HepG2 (cell line): ENCODE results near the gene C3orf52. TPM values are rescaled to one million over a fixed set of nuclear protein-coding genes. Genes with fewer than 3 reads are reported as not detected.
A peak's percentile ranks its signal among the peaks of the same experiment; 100 is the strongest.

Experiments
- ATAC-seq: fragments of 200-7000 bp; cut with Tn5 transposase; 3 replicates; pipeline ENCODE4 v1.9.1; 2020; ENCODE audit warnings: mild to moderate bottlenecking, moderate library complexity
- BruUV-seq: library from RNA; stranded (reverse); fragments of 400-500 nt; replicated peaks from 2 replicates; lab custom pipeline; 2021; lab: Mats Ljungman, UMichigan
- CTCF ChIA-PET: fragments of 300-600 bp; formaldehyde crosslinking; extraction: SDS; loops from one replicate; lab custom pipeline; 2021; ENCODE audit warnings: low total read pairs, inconsistent platforms, low intra/inter-chr PET ratio; lab: Yijun Ruan, JAX
- POLR2A ChIA-PET: fragments of 350-600 bp; sonication (Branson Sonifier 250); formaldehyde crosslinking; loops from one replicate; lab custom pipeline; 2020; ENCODE audit warnings: antibody characterized with exemption, inconsistent platforms; lab: Yijun Ruan, JAX
- DNase-seq: peaks from one replicate; pipeline ENCODE4 v3.0.0-alpha.2; 2015; ENCODE audit warnings: low spot score
- FAIRE-seq: peaks from 3 replicates; lab custom pipeline; 2011; peaks lifted over from hg19 to GRCh38; lab: Jason Lieb, UNC
- H2AFZ ChIP-seq: one replicate; pipeline ENCODE4 v1.6.1; 2011; ENCODE audit warnings: low read length, inconsistent platforms
- H3K27ac ChIP-seq: fragments of 300-600 bp; 3 replicates; pipeline ENCODE4 v1.8.0; 2011; ENCODE audit warnings: mixed run types, mild to moderate bottlenecking, mixed read lengths, low read length, inconsistent platforms; ENCODE audit not compliant: insufficient read depth; ENCODE audit errors: extremely low read length
- H3K27me3 ChIP-seq, 2 experiments: fragments of 200-600 bp in 1 of 2; 2 replicates in 1 of 2; 3 replicates in 1 of 2; pipeline versions ENCODE4 v1.6.0 to v1.8.0; 2011; ENCODE audit warnings: low read length in 2 of 2, mild to moderate bottlenecking in 2 of 2, moderate library complexity in 2 of 2, inconsistent platforms in 1 of 2; ENCODE audit not compliant: insufficient read depth in 2 of 2, control insufficient read depth in 1 of 2
- H3K36me3 ChIP-seq, 2 experiments: fragments of 200-600 bp in 1 of 2; replicated peaks in 1 of 2; 2 replicates in 1 of 2; 3 replicates in 1 of 2; pipeline versions ENCODE4 v1.5.1 to v1.8.0; 2011; ENCODE audit warnings: low read length in 2 of 2, inconsistent platforms in 1 of 2; ENCODE audit not compliant: insufficient read depth in 2 of 2, control insufficient read depth in 1 of 2
- H3K4me1 ChIP-seq: 2 replicates; pipeline ENCODE4 v1.5.1; 2012; ENCODE audit warnings: low read length, inconsistent platforms; ENCODE audit not compliant: insufficient read depth
- H3K4me2 ChIP-seq: 2 replicates; pipeline ENCODE4 v1.6.0; 2011; ENCODE audit warnings: low read depth, low read length, inconsistent platforms
- H3K4me3 ChIP-seq, 3 experiments: fragments of 200-600 bp in 1 of 3; sonication (generic), shearing (Covaris generic) in 1 of 3; replicated peaks in 1 of 3; 2 replicates each; pipeline ENCODE4 v1.5.1; 2011 to 2016; ENCODE audit warnings: low read length in 3 of 3, inconsistent platforms in 2 of 3, low read depth in 2 of 3, mild to moderate bottlenecking in 2 of 3, control low read depth in 1 of 3, mixed read lengths in 1 of 3; ENCODE audit not compliant: insufficient read depth in 1 of 3
- H3K79me2 ChIP-seq: one replicate; pipeline ENCODE4 v1.6.1; 2011; ENCODE audit warnings: low read length, inconsistent platforms; ENCODE audit not compliant: insufficient read depth
- H3K9ac ChIP-seq: 2 replicates; pipeline ENCODE4 v1.6.0; 2011; ENCODE audit warnings: mild to moderate bottlenecking, low read depth, low read length, inconsistent platforms; ENCODE audit not compliant: insufficient read depth
- H3K9me3 ChIP-seq: 2 replicates; pipeline ENCODE4 v1.5.1; 2012; ENCODE audit warnings: mild to moderate bottlenecking, low read length
- H4K20me1 ChIP-seq: 2 replicates; pipeline ENCODE4 v1.6.0; 2011; ENCODE audit warnings: inconsistent platforms, mild to moderate bottlenecking, low read length, moderate library complexity; ENCODE audit not compliant: insufficient read depth
- ATF7 ChIP-seq, 2 experiments: fragments of 450-650 bp in 1 of 2; sonication (generic) in 1 of 2; formaldehyde crosslinking in 1 of 2; IDR thresholded peaks; 2 replicates each; pipeline versions ENCODE4 v1.4.0 to v1.6.1; 2016 to 2020; ENCODE audit warnings: antibody characterized with exemption in 1 of 2, mild to moderate bottlenecking in 1 of 2, missing genetic modification reagents in 1 of 2
- ZKSCAN8 ChIP-seq: IDR thresholded peaks from 2 replicates; pipeline ENCODE4 v1.6.1; 2016; ENCODE audit warnings: borderline replicate concordance, missing genetic modification reagents, missing compliant biosample characterization
- WGBS: methylation state at CpG from one replicate; pipeline ENCODE4 v1.1.6; 2017; ENCODE audit warnings: low lambda C conversion rate; 5-methylcytosine and 5-hydroxymethylcytosine counted together
- in situ Hi-C: cut with HindIII; loops from 2 replicates; pipeline ENCODE4 v1.10.0; 2017; ENCODE audit warnings: low pct_unique_long_range_greater_than_20kb; ENCODE audit not compliant: extremely low pct_ligation_motif_present
- intact Hi-C: fragments of 100-400 bp; cut with micrococcal nuclease; formaldehyde crosslinking; loops from one replicate; pipeline ENCODE4 v1.10.0; 2022; ENCODE audit not compliant: unreplicated experiment
- polyA plus RNA-seq, 8 experiments: library from polyadenylated mRNA; depleted of rRNA in 3 of 8; stranded (reverse) in 7 of 8; unstranded in 1 of 8; fragments of >200 nt; fragmentation: Illumina TruSeq in 4 of 8; extraction: Trizol in 4 of 8; gene quantifications; 2 replicates each; pipeline versions ENCODE4 v1.2.1 to v1.2.3, GENCODE V29; 2011 to 2016; ENCODE audit warnings: low read depth in 4 of 8, missing spikeins in 1 of 8, mixed read lengths in 1 of 8; ENCODE audit not compliant: insufficient read depth in 1 of 8
- total RNA-seq, 5 experiments: library from RNA; depleted of rRNA; stranded (reverse); fragments of >200 nt; fragmentation: Illumina TruSeq; extraction: Trizol; gene quantifications; 2 replicates each; pipeline ENCODE4 v1.2.3, GENCODE V29; 2016; ENCODE audit warnings: low read depth in 1 of 5
- TF ChIP-seq, protein P1 (sequence below): sonication (generic); formaldehyde crosslinking; IDR thresholded peaks from 2 replicates; pipeline ENCODE4 v1.9.0; 2021; ENCODE audit warnings: mild to moderate bottlenecking, missing genetic modification reagents

The C3orf52 gene
- total and polyA plus RNA-seq, 2 of the 13 experiments (the other 11 are each of a cell fraction or from before 2014, with no cell fraction given) = 0.79 to 1.2 TPM

DNA sequence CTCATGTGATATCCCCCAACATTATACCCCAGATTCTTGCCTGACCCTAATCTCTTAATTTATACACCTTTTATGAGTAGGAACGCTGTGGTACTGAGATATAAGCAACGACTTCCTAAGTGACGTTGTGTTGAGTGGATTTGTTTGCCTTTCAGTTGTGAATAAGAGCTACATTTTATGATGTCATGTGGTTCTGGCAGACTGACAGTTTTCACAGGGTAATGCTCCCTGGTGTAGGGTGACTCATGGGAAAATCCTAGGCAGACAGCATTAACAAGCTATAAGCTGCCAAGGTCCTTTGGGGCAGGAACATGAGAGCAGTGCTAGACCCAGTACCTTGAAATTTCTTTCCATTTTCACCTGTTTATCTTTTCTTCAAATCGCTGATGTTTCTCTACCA is 11.2 kb downstream of the C3orf52 start (continued):
- TF ChIP-seq, protein P1, sequence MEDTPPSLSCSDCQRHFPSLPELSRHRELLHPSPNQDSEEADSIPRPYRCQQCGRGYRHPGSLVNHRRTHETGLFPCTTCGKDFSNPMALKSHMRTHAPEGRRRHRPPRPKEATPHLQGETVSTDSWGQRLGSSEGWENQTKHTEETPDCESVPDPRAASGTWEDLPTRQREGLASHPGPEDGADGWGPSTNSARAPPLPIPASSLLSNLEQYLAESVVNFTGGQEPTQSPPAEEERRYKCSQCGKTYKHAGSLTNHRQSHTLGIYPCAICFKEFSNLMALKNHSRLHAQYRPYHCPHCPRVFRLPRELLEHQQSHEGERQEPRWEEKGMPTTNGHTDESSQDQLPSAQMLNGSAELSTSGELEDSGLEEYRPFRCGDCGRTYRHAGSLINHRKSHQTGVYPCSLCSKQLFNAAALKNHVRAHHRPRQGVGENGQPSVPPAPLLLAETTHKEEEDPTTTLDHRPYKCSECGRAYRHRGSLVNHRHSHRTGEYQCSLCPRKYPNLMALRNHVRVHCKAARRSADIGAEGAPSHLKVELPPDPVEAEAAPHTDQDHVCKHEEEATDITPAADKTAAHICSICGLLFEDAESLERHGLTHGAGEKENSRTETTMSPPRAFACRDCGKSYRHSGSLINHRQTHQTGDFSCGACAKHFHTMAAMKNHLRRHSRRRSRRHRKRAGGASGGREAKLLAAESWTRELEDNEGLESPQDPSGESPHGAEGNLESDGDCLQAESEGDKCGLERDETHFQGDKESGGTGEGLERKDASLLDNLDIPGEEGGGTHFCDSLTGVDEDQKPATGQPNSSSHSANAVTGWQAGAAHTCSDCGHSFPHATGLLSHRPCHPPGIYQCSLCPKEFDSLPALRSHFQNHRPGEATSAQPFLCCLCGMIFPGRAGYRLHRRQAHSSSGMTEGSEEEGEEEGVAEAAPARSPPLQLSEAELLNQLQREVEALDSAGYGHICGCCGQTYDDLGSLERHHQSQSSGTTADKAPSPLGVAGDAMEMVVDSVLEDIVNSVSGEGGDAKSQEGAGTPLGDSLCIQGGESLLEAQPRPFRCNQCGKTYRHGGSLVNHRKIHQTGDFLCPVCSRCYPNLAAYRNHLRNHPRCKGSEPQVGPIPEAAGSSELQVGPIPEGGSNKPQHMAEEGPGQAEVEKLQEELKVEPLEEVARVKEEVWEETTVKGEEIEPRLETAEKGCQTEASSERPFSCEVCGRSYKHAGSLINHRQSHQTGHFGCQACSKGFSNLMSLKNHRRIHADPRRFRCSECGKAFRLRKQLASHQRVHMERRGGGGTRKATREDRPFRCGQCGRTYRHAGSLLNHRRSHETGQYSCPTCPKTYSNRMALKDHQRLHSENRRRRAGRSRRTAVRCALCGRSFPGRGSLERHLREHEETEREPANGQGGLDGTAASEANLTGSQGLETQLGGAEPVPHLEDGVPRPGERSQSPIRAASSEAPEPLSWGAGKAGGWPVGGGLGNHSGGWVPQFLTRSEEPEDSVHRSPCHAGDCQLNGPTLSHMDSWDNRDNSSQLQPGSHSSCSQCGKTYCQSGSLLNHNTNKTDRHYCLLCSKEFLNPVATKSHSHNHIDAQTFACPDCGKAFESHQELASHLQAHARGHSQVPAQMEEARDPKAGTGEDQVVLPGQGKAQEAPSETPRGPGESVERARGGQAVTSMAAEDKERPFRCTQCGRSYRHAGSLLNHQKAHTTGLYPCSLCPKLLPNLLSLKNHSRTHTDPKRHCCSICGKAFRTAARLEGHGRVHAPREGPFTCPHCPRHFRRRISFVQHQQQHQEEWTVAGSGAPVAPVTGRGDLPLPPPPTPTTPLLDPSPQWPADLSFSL (CRISPR knock-in tag) = no peak

DNA sequence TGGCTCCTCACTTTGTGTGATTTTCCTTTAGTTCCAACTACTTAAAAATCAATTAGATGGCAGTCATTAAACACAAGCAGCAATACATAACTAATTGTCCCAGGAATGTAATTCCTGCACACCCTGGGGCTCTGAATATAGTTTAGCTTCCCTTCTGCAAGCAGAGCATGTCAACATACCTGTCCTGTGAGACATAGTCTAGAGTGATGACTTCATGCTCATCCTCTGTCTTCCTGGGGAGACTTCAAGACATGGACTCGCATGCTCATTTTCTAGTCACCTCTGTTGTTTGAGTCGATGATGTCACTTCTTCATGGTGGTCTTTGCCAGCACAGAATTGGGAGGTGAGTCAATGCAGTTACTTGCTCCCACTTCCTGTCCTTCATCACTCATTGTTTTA is 15.7 kb downstream of the C3orf52 start:
- ChIA-PET POLR2A (no interaction called here), CTCF (no interaction called here)
- 34% methylated on average over 2 of the region's 2 CpGs for WGBS
- no peak overlapping the region for H3K4me3 ChIP-seq
- no peak overlapping the region for H3K4me2 ChIP-seq
- FAIRE-seq (no peak), ATAC-seq (no peak), DNase-seq (no peak)
- no peaks in the 10 kb centered on the region for H3K36me3 ChIP-seq
- H4K20me1 ChIP-seq = no peaks in the 10 kb centered on the region
- intact Hi-C loops (no loop called here), in situ Hi-C loops (no loop called here)
- H3K9me3 ChIP-seq = no peaks in the 10 kb centered on the region
- no peak overlapping the region for H2AFZ ChIP-seq
- H3K4me1 ChIP-seq = no peaks in the 10 kb centered on the region
- H3K9ac ChIP-seq = no peak overlapping the region
- no peaks in the 10 kb centered on the region for H3K79me2 ChIP-seq
- BruUV-seq = no TSS peak
- no peaks in the 10 kb centered on the region; a peak in 1 of 5 replicates for H3K27me3 ChIP-seq
- TF ChIP-seq ZKSCAN8 (no peak), ATF7 (IDR thresholded peaks at IDR 0.05) (peak; percentile 61), ATF7 (CRISPR knock-in tag; IDR thresholded peaks at IDR 0.05) (no peak)
- H3K27ac ChIP-seq = no peak overlapping the region
